Measurements from ENCODE around the gene PFDN2. TPM values are rescaled to one million over a fixed set of nuclear protein-coding genes. Genes with fewer than 3 reads are reported as not detected.

Gene PFDN2
- total and polyA plus RNA-seq, 2 donors (not counting 3 experiments of a cell fraction or from before 2014, with no cell fraction given), result 104 to 157 TPM

DNA sequence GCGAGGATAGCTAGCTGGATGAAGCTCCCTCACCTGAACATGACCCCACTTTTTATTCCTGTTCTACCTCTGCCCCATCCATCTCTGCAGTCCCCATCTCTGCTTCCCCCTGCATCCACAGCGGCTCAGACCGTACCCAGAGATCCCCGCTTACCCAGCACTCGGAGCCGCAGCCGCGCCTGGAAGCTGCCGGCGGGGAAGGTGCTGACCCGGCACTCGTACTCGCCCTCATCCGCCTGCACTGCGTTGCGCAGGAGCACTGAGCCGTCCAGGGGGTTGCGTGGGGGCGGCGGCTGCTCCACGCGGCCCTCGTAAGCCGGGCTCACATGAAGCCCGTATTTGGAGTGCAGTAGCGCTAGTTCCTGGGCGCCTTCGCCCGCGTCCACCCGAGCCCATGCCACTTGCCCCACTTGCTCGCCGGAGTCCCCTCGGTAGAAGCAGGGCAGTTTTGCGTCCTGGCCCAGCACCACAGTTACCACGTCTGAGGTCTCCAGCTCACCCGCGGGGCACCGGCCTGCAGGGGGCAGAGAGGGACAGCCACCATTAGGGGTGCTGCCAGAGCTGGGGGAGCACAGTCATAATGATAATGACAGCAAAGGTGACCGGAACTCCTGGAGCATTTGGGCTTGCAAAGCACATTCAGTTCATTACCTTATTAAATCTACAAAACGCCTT is 38.3 kb downstream of the PFDN2 start:
- H3K27ac ChIP-seq (ENCODE audit: insufficient read depth, low read depth, low read length), result no peak overlapping the region
- DNase-seq (ENCODE audit: low read depth, low spot score) (no peak), FAIRE-seq (no peak)
- TF ChIP-seq JUN (IDR thresholded peaks at IDR 0.05; ENCODE audit: borderline replicate concordance, insufficient read depth, insufficient read length, low read depth), result no peak
- TF ChIP-seq POLR2AphosphoS5 (IDR thresholded peaks at IDR 0.05; ENCODE audit: insufficient read depth, low read depth, low read length), result no peak
- no peak for TF ChIP-seq POLR2A (IDR thresholded peaks at IDR 0.05; ENCODE audit: low read depth, low read length)
- no peak for TF ChIP-seq MYC (IDR thresholded peaks at IDR 0.05; ENCODE audit: low read depth, low read length)
- TF ChIP-seq, protein P1, sequence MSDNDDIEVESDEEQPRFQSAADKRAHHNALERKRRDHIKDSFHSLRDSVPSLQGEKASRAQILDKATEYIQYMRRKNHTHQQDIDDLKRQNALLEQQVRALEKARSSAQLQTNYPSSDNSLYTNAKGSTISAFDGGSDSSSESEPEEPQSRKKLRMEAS (IDR thresholded peaks at IDR 0.05; ENCODE audit: insufficient read depth, insufficient read length), result no peak
- TF ChIP-seq, protein P2, sequence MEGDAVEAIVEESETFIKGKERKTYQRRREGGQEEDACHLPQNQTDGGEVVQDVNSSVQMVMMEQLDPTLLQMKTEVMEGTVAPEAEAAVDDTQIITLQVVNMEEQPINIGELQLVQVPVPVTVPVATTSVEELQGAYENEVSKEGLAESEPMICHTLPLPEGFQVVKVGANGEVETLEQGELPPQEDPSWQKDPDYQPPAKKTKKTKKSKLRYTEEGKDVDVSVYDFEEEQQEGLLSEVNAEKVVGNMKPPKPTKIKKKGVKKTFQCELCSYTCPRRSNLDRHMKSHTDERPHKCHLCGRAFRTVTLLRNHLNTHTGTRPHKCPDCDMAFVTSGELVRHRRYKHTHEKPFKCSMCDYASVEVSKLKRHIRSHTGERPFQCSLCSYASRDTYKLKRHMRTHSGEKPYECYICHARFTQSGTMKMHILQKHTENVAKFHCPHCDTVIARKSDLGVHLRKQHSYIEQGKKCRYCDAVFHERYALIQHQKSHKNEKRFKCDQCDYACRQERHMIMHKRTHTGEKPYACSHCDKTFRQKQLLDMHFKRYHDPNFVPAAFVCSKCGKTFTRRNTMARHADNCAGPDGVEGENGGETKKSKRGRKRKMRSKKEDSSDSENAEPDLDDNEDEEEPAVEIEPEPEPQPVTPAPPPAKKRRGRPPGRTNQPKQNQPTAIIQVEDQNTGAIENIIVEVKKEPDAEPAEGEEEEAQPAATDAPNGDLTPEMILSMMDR (IDR thresholded peaks at IDR 0.05; ENCODE audit: extremely low read depth in 1 of 2, insufficient read depth in 1 of 2, low read depth in 1 of 2, low read length in 2 of 2), result no peak
- TF ChIP-seq GATA2 (IDR thresholded peaks at IDR 0.05; ENCODE audit: insufficient read depth, insufficient read length, low read depth, low read length), result no peak
- no peak for TF ChIP-seq FOS (IDR thresholded peaks at IDR 0.05; ENCODE audit: borderline replicate concordance, insufficient read depth, low read length)
- no peak for TF ChIP-seq EZH2 (IDR thresholded peaks at IDR 0.05; ENCODE audit: borderline replicate concordance, low read depth, low read length, severe bottlenecking)
- no peaks in the 10 kb centered on the region for H3K9me1 ChIP-seq (replicated peaks; ENCODE audit: control insufficient read depth, extremely low read depth, insufficient read depth, low read length)
- H2AFZ ChIP-seq (ENCODE audit: low read depth, low read length), result no peak overlapping the region
- CTCF ChIA-PET, result interaction anchor here (0.8 to 2.7 kb wide), 3 partner anchors 9 to 128 kb away, joined by 3 to 7 read pairs (median 3); no protein-coding TSS in a partner anchor
- POLR2A ChIA-PET, result no interaction called here
- BruUV-seq (replicated peaks), result no TSS peak
- no peak overlapping the region for H3K4me3 ChIP-seq (replicated peaks in 1 of 3; ENCODE audit: insufficient read depth in 1 of 3, low read depth in 1 of 3, low read length in 3 of 3)
- no peaks in the 10 kb centered on the region for H3K36me3 ChIP-seq (ENCODE audit: control insufficient read depth in 2 of 2, extremely low read depth in 1 of 2, insufficient read depth in 2 of 2, low read length in 2 of 2)
- no peak overlapping the region for H3K9ac ChIP-seq (replicated peaks; ENCODE audit: extremely low read depth, insufficient read depth, low read length)
- H3K79me2 ChIP-seq (ENCODE audit: control insufficient read depth, insufficient read depth, low read length), result no peaks in the 10 kb centered on the region
- dilution Hi-C loops (cut with MboI; ENCODE audit: extremely low pct_ligation_motif_present, low sequenced_read_pairs) (no loop called here), intact Hi-C loops (cut with micrococcal nuclease) (no loop called here)
- no peaks in the 10 kb centered on the region for H3K9me3 ChIP-seq (replicated peaks; ENCODE audit: control insufficient read depth, insufficient read depth, low read length)
- H3K4me2 ChIP-seq (ENCODE audit: insufficient read depth, low read length), result no peak overlapping the region
- H4K20me1 ChIP-seq (replicated peaks; ENCODE audit: control insufficient read depth, extremely low read depth, insufficient read depth, low read length), result no peaks in the 10 kb centered on the region
- H3K27me3 ChIP-seq (ENCODE audit: control insufficient read depth in 2 of 2, insufficient read depth in 2 of 2, low read length in 2 of 2), result no peaks in the 10 kb centered on the region
- H3K4me1 ChIP-seq (ENCODE audit: control insufficient read depth, extremely low read depth, insufficient read depth, low read length), result no peaks in the 10 kb centered on the region
